Activated naive CD8-positive, alpha-beta T cell (primary cell): Measurements from ENCODE around the gene COBL.

Experiments used
- H3K27ac Mint-ChIP-seq: one replicate; pipeline ENCODE4 v1.8.0; 2021; ENCODE audit warnings: mixed read lengths
- H3K27me3 Mint-ChIP-seq: one replicate; pipeline ENCODE4 v1.8.0; 2021; ENCODE audit warnings: mixed read lengths
- H3K36me3 Mint-ChIP-seq: one replicate; pipeline ENCODE4 v1.8.0; 2021; ENCODE audit warnings: mixed read lengths
- H3K4me1 Mint-ChIP-seq: one replicate; pipeline ENCODE4 v1.8.0; 2021; ENCODE audit warnings: low read depth, mixed read lengths
- H3K4me3 Mint-ChIP-seq: one replicate; pipeline ENCODE4 v1.8.0; 2021; ENCODE audit warnings: mild to moderate bottlenecking, mixed read lengths
- H3K9me3 Mint-ChIP-seq: one replicate; pipeline ENCODE4 v1.8.0; 2021; ENCODE audit warnings: low read depth, mixed read lengths

Gene COBL

DNA sequence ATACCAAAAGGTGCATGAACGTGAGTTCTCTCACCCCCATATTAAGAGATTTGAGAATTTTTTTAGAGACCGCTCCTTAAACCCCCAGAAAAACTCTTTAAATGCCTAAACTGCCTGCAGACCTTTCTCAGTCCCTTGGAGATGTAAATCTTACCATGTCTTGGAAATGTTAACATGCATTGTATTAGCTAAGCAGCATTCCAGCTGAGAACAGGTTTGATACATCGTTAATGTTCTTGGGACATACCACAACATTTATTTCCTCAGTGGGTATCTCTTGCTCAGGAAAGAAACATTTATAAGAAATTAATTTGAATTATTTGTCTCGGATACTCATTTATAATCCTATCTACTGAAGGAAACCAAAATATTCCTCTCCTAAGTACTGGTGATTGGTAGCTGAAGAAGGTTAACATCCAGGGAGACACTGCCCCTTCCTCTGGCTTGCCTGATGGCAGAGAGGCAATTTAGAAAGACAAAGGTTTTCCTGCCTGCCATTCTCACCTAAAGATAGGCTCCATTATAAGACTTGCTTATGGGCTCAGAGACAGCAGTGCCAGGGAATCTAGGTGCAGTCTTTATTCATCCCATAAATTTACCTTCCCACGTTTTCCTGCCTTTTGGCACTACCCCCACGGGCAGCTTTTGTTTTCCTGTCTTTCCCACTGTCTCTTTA lies 141.2 kb downstream of the COBL start:
- no peaks in the 10 kb centered on the region for H3K36me3 Mint-ChIP-seq
- no peaks in the 10 kb centered on the region for H3K4me1 Mint-ChIP-seq
- no peak overlapping the region for H3K4me3 Mint-ChIP-seq
- H3K9me3 Mint-ChIP-seq: no peaks in the 10 kb centered on the region
- peaks cover 2% of the 10 kb centered on the region for H3K27me3 Mint-ChIP-seq
- H3K27ac Mint-ChIP-seq: no peak overlapping the region

DNA sequence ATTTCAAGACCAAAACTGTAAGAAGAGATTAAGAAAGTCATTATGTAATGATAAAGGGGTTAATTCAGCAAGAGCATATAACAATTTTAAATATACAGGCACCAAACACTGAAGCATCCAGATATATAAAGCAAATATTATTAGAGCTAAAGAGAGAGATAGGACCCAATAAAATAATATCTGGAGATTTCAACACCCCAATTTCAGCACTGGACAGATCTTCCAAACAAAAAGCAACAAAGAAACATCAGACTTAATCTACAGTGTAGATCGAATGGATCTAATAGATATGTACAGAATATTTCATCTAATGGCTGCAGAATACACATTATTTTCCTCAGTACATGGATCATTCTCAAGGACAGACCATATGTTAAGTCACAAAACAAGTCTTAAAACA lies 151.3 kb downstream of the COBL start:
- no peak overlapping the region for H3K4me3 Mint-ChIP-seq
- H3K4me1 Mint-ChIP-seq: peaks cover 3% of the 10 kb centered on the region
- H3K9me3 Mint-ChIP-seq: no peaks in the 10 kb centered on the region
- H3K27me3 Mint-ChIP-seq: peaks cover 11% of the 10 kb centered on the region
- no peak overlapping the region for H3K27ac Mint-ChIP-seq
- no peaks in the 10 kb centered on the region for H3K36me3 Mint-ChIP-seq

DNA sequence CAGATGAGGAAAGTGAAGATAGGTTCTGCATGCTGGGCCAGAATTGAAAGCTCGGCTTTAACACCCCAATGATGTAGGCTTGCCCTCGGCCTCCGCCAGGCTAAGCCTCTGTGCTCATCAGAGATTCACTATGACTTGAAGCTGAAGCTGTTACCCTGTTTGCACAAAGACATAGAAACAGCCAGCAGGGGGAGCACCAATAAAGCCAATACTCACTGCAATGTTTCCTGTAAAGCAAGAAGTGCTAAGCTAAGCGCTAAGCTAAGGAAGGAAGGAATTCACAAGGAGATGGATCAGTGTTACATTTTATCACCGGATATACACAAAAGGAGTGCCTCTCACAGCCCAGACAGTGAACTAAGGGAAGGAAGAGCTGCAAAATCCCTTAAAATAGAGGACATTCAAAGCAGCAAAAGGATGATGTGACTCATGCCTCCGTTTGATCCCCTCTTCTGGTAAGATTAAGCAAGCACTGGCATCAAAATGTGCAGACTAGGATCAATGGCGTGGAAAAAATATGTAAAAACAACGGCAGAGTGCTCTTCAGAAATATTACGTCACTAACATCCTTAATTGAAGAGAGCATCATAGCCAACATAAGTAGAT lies 153.8 kb downstream of the COBL start:
- Mint-ChIP-seq H3K27me3 (peaks cover 11% of the 10 kb centered on the region), H3K27ac (no peak overlapping the region), H3K36me3 (no peaks in the 10 kb centered on the region), H3K9me3 (no peaks in the 10 kb centered on the region), H3K4me1 (peaks cover 3% of the 10 kb centered on the region), H3K4me3 (no peak overlapping the region)

DNA sequence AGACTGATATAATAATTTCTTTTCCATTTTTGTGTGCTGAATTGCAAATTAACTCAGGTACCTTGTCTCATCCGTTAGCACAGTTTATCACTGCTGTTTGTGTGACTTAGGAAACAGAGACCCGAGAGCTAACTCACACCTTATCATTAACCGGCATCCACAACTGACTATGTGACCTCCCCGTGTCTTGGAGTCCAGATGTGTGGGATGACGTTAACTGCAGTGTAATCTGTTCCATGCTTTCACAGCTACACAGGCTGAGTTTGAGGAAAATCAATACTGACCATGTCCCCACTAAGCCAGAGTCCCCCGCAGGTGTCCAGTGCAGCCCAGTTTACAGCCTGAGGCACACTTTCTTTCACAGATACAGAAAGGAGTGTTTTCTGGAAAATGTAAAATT lies 154.7 kb downstream of the COBL start:
- H3K4me1 Mint-ChIP-seq: peaks cover 3% of the 10 kb centered on the region
- no peaks in the 10 kb centered on the region for H3K36me3 Mint-ChIP-seq
- no peak overlapping the region for H3K27ac Mint-ChIP-seq
- H3K9me3 Mint-ChIP-seq: no peaks in the 10 kb centered on the region
- peaks cover 11% of the 10 kb centered on the region for H3K27me3 Mint-ChIP-seq
- no peak overlapping the region for H3K4me3 Mint-ChIP-seq

DNA sequence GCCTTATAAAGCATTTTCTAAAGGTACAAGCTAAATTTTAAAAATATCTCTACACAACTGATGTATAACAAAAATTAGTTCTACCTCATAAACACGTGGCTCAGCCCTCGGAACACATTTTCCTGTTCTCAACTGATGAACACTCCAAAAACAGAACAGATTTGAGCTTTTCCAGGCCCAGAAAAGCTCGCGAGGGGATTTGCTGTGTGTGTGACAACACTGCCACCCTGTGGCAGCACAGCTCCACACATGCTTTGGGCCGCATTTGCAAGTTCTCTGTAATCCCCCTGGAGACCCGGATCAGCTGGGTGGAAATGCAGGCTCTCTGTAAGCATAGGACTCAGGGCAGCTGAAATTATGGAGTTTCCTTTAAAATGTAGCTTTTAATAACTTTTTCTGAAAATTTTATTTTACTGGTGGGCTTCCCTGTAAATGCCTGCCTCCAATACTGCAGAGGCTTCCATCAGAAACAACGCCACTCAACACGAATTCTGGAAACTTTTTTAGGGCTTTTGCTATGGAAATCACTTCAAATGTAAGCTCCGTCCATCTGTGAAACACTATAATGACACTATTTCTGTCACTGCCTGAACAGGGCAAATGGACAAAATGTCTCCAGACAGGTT lies 155.5 kb downstream of the COBL start:
- H3K36me3 Mint-ChIP-seq: no peaks in the 10 kb centered on the region

DNA sequence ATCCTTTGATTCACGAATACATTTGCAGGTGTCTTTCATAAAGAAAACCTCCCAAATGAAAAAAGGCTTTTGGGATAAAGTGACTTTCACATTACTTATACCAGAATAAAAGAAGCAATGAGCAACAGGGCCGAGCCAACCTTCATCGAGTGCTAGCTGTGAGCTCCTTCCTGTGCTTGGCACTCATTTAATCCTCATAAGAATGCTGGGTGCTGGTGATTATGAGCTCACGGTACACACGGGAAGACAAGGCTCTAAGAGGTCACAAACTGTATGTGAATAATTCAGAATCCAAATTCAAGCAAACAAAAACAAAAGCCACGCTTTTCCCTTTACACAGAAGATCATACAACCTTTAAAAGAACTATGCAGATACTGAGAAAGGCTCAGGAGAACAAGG lies 156.2 kb downstream of the COBL start:
- Mint-ChIP-seq H3K27me3 (peaks cover 11% of the 10 kb centered on the region), H3K27ac (no peak overlapping the region), H3K9me3 (no peaks in the 10 kb centered on the region), H3K36me3 (no peaks in the 10 kb centered on the region), H3K4me1 (peaks cover 3% of the 10 kb centered on the region), H3K4me3 (no peak overlapping the region)

More for the DNA sequence above, 155.5 kb downstream of the COBL start:
- no peaks in the 10 kb centered on the region for H3K9me3 Mint-ChIP-seq
- peaks cover 11% of the 10 kb centered on the region for H3K27me3 Mint-ChIP-seq
- no peak overlapping the region for H3K4me3 Mint-ChIP-seq
- H3K27ac Mint-ChIP-seq: no peak overlapping the region
- peaks cover 3% of the 10 kb centered on the region for H3K4me1 Mint-ChIP-seq

DNA sequence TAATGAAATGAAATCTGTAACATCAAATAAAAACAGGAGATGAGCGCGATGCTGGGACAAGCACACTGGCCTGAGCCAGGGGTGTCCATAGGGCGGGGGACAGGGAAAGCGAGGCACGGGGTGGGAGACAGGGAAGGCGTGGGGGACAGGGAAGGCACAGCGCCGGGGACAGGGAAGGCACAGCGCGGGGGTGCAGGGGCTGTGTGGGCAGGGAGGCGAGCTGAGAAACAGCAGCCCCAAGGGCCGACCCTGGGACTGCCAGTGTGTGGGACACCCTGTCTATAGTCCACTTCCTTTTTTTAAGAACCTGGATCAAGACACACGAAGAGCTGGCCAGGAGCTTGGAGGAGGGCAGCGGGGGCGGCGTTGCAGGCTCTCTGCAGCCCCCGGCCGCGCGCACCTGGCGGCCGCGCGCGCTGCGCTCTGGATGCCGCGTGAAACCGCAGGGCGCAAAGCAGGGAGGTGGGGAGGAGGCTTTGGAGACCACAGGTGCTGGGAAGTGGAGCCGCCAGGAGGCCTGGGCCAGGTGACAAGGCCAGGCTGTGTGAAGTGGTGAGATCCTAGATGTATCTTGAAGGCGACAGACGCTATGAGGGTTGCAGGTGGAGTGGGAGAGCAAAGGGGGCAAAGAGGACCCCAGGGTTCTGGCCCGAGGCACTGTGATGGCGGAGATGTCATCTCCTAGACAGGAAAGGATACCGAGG lies 157.7 kb downstream of the COBL start:
- Mint-ChIP-seq H3K36me3 (no peaks in the 10 kb centered on the region), H3K9me3 (no peaks in the 10 kb centered on the region), H3K27me3 (peaks cover 8% of the 10 kb centered on the region), H3K4me1 (peaks cover 3% of the 10 kb centered on the region), H3K27ac (no peak overlapping the region), H3K4me3 (no peak overlapping the region)

DNA sequence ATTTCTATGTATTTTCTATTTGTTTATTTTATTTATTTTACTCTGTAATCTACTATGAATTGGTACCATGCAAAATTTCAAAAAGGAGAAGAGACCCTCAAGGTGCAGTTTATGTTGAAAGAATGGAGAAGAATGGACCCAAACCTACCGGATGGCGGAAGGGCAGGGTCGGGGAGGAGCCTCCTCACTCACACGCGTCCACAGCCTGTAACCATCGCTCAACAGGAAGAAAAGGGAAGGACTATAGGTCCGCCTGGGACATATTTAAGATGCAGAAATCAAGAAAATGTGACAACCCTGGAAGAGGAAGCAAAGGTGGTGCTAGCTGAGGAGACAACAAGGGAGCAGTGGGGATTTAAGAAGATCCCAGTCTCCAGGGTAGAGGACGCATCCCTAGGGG lies 158.4 kb downstream of the COBL start:
- Mint-ChIP-seq H3K36me3 (no peaks in the 10 kb centered on the region), H3K9me3 (no peaks in the 10 kb centered on the region), H3K27ac (no peak overlapping the region), H3K27me3 (peaks cover 5% of the 10 kb centered on the region), H3K4me3 (no peak overlapping the region), H3K4me1 (peaks cover 3% of the 10 kb centered on the region)

DNA sequence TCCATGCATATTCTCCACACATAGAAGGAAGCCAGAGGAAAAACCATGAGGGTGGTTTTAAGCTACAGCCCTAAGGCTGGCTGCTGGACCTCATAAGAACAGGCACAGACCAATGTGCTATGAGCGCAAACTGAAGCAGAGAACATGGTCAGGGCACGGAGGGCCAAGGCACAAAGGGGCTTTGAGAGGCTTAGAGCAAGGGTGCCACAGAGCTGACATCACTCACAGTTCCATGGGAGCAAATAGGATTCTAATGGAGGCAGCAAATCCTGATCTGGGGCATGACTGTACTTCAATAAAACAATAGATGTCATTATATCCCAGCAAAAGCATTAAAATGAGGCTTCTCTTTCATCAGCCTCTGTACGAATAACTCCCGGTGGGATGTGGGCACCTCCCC lies 162.4 kb downstream of the COBL start:
- Mint-ChIP-seq H3K4me3 (no peak overlapping the region), H3K27ac (no peak overlapping the region), H3K27me3 (peaks cover 7% of the 10 kb centered on the region), H3K9me3 (no peaks in the 10 kb centered on the region), H3K4me1 (no peaks in the 10 kb centered on the region), H3K36me3 (no peaks in the 10 kb centered on the region)

DNA sequence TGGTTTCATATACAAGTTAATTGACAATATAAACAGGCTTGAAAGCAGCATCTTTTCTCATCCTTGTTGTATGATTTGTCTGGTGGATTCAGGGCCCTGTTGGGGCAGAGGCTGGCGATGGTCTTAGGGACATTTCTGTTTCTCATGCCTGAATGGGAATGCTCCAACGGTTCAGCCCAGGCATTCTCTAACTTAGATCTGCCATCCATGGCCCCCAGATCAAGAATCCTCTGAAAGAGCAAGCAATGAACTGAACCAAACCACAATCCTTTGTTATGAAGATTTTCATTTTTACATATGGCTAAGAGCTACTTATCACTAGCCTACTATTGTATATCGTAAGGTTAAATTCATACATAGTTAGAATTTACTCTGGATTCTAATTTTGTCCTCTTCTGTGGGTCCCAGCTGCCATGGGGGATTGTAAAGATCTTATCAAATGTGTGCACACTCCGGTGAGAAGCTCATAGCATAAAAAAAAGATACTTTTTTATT lies 163.9 kb downstream of the COBL start:
- no peaks in the 10 kb centered on the region for H3K4me1 Mint-ChIP-seq
- H3K4me3 Mint-ChIP-seq: no peak overlapping the region
- no peaks in the 10 kb centered on the region for H3K36me3 Mint-ChIP-seq
- H3K27me3 Mint-ChIP-seq: peaks cover 7% of the 10 kb centered on the region
- H3K27ac Mint-ChIP-seq: no peak overlapping the region
- H3K9me3 Mint-ChIP-seq: peaks cover 5% of the 10 kb centered on the region

DNA sequence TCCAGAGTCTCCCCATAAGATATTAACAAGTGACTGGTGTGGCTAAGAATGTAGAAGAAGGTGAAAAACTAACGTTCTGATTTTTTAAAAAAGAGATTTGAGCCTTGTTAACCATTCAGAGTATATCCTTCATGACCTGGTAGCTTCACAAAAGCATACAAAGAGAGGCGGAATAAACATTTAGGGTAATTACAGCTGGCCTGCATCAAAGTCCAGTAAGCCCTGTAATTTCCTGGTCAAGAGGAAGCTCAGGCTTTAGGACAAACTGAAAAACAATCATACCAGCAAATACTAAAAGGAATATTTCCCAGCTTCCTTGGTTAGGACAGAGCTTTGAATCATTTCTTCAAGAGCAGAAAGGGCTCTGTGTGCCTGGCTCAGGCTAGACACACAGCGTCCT lies 165.2 kb downstream of the COBL start:
- H3K9me3 Mint-ChIP-seq: peaks cover 5% of the 10 kb centered on the region
- no peak overlapping the region for H3K27ac Mint-ChIP-seq
- H3K4me1 Mint-ChIP-seq: no peaks in the 10 kb centered on the region

DNA sequence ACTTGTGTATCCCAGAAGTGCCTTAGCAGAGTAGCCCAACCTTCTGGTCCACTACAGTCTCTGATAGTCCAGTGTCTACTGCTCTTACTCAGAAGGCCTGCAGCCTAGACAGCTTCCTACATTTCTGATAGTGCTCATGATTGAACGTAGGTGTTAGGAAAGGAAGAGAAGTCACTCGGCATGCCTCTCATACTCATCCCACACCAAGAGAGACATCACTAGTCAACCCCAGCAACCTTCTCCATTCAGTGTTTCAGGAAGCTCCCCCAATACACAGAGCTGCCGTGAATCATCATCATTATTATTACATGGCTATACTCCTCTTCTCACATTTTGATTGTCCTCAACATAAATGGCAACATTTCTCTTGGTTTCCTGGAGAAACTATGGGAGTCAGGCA lies 166.4 kb downstream of the COBL start:
- H3K27me3 Mint-ChIP-seq: peaks cover 7% of the 10 kb centered on the region
- no peaks in the 10 kb centered on the region for H3K36me3 Mint-ChIP-seq
- no peak overlapping the region for H3K27ac Mint-ChIP-seq
- no peaks in the 10 kb centered on the region for H3K4me1 Mint-ChIP-seq
- no peak overlapping the region for H3K4me3 Mint-ChIP-seq
- H3K9me3 Mint-ChIP-seq: peaks cover 5% of the 10 kb centered on the region

More for the DNA sequence above, 165.2 kb downstream of the COBL start:
- Mint-ChIP-seq H3K4me3 (no peak overlapping the region), H3K27me3 (peaks cover 7% of the 10 kb centered on the region), H3K36me3 (no peaks in the 10 kb centered on the region)

DNA sequence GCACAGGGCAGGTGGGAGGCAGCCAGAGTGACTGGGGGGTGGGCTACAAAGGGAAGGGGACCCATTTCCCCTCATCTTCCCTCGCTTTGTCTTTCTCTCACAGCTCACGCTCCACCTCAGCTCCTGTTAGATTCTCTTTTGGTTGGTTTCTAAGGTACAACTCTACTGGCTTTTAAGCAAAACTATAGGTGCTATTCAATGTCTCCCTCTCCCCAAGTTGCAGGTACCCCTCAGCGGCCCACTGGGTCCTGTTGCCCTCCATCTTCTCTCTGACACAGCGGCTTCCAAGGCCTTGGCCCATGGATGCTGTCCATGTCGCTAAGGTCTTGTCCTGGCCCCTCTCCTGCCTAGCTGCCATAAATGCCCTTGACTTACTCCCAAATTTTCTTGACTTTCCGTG lies 168.4 kb downstream of the COBL start:
- Mint-ChIP-seq H3K9me3 (peaks cover 5% of the 10 kb centered on the region), H3K4me3 (no peak overlapping the region), H3K27ac (no peak overlapping the region), H3K36me3 (no peaks in the 10 kb centered on the region), H3K4me1 (no peaks in the 10 kb centered on the region), H3K27me3 (peaks cover 7% of the 10 kb centered on the region)

DNA sequence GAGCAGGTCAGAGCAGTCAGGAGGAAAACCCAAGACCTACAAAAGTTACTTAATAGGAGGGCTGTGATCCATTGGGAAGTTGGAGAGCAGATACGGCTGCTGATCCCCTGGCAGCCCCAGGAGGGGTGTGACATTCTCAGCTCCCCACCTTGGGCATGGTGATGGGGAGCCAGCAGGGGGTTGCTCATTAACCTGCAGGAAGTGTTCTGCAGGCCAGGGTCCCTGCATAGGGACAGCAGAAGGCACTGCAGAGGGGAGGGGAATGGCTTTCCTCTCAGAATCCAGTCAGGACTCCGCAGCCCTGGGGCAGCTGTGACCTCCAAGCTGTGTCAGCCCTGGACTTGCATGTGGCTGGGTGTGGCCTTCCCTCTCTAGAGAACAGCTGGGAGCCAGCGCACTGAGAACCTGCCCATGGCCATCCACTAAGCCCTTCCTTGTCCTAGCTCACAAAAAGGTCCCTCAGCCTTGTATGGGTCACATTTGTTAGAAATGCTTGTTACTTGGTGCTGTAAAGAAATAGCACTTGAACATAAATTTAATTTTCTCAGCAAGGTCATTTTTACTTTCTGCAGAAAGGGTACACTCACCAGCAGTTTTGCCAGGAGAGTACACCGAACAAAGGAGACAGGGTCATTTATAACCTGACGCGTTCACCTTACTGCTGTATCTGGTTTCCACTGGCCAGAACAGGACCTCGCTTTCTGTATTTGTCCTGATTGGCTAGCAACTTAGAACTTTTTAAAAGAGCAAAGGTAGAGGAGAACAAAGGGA lies 169.6 kb downstream of the COBL start:
- Mint-ChIP-seq H3K36me3 (no peaks in the 10 kb centered on the region), H3K27ac (no peak overlapping the region), H3K27me3 (peaks cover 10% of the 10 kb centered on the region), H3K9me3 (peaks cover 5% of the 10 kb centered on the region), H3K4me3 (no peak overlapping the region), H3K4me1 (no peaks in the 10 kb centered on the region)
